Endodermal cell (in vitro differentiated cells): ENCODE data around the gene BAZ2A. TPM values are rescaled to one million over a fixed set of nuclear protein-coding genes. Genes with fewer than 3 reads are reported as not detected.

ENCODE experiments used
- DNase-seq: peaks from one replicate; pipeline ENCODE4 v3.0.0-alpha.2; 2017
- H3K27ac ChIP-seq: 2 replicates; pipeline ENCODE4 v1.5.1; 2013; ENCODE audit warnings: mild to moderate bottlenecking, low read depth, low read length, moderate library complexity
- H3K27me3 ChIP-seq: 2 replicates; pipeline ENCODE4 v1.6.1; 2013; ENCODE audit warnings: mild to moderate bottlenecking, low read length, moderate library complexity; ENCODE audit not compliant: insufficient read depth, control insufficient read depth, poor library complexity, severe bottlenecking
- H3K36me3 ChIP-seq: 2 replicates; pipeline ENCODE4 v1.7.0; 2013; ENCODE audit warnings: mild to moderate bottlenecking, low read length, moderate library complexity; ENCODE audit not compliant: control insufficient read depth, insufficient read depth
- H3K4me1 ChIP-seq: one replicate; pipeline ENCODE4 v1.7.0; 2013; ENCODE audit warnings: low read length; ENCODE audit not compliant: control insufficient read depth, insufficient read depth
- H3K4me3 ChIP-seq: 2 replicates; pipeline ENCODE4 v1.5.1; 2013; ENCODE audit warnings: mild to moderate bottlenecking, low read length, moderate library complexity
- H3K9ac ChIP-seq: 2 replicates; pipeline ENCODE4 v1.6.1; 2013; ENCODE audit warnings: mild to moderate bottlenecking, low read length, moderate library complexity; ENCODE audit not compliant: poor library complexity, severe bottlenecking; ENCODE audit errors: extremely low read depth
- H3K9me3 ChIP-seq: 2 replicates; pipeline ENCODE4 v1.6.1; 2013; ENCODE audit warnings: mild to moderate bottlenecking, low read length, moderate library complexity; ENCODE audit not compliant: control insufficient read depth
- H3K27ac Mint-ChIP-seq: 2 replicates; pipeline ENCODE4 v1.8.0; 2020; ENCODE audit warnings: mixed read lengths
- H3K27me3 Mint-ChIP-seq: 2 replicates; pipeline ENCODE4 v1.8.0; 2021; ENCODE audit warnings: mild to moderate bottlenecking, mixed read lengths; ENCODE audit not compliant: insufficient read depth
- H3K36me3 Mint-ChIP-seq: 2 replicates; pipeline ENCODE4 v1.8.0; 2020; ENCODE audit warnings: low read depth, mixed read lengths
- H3K4me1 Mint-ChIP-seq: 2 replicates; pipeline ENCODE4 v1.8.0; 2020; ENCODE audit warnings: mixed read lengths
- H3K4me3 Mint-ChIP-seq: 2 replicates; pipeline ENCODE4 v1.8.0; 2020; ENCODE audit warnings: mild to moderate bottlenecking, moderate library complexity, mixed read lengths
- H3K9me3 Mint-ChIP-seq: 2 replicates; pipeline ENCODE4 v1.8.0; 2020; ENCODE audit warnings: mild to moderate bottlenecking, mixed read lengths
- CTCF ChIP-seq: fragments of 200-600 bp; sonication (generic); conservative IDR thresholded peaks from 2 replicates; pipeline ENCODE4 v1.5.0; 2021; ENCODE audit warnings: antibody characterized with exemption, mild to moderate bottlenecking
- WGBS, 2 experiments: methylation state at CpG; one replicate each; pipeline versions ENCODE4 v1.1.5 to v1.1.7; 2013; ENCODE audit warnings: missing lambda C conversion rate in 2 of 2, mixed read lengths in 1 of 2; ENCODE audit not compliant: insufficient coverage in 1 of 2, insufficient read length in 1 of 2; 5-methylcytosine and 5-hydroxymethylcytosine counted together
- total RNA-seq, 2 donors: library from RNA; stranded (reverse); fragmentation: NEBNext Ultra II Directional in 1 of 2; extraction: Animal tissue kit (Norgen Biotek cat#: 25700) in 1 of 2; gene quantifications; 2 replicates in 1 of 2; 3 replicates in 1 of 2; pipeline ENCODE4 v1.2.1, GENCODE V29; 2021

The BAZ2A gene
- total RNA-seq, 2 donors from 2014 or later = 125 to 137 TPM

GRCh38 chr12:56635806-56636674, 5.9 kb upstream of the BAZ2A start:
- Mint-ChIP-seq H3K36me3 (peaks cover 34% of the 10 kb centered on the region), H3K4me3 (peak overlapping the region; percentile 92), H3K4me1 (peaks cover 45% of the 10 kb centered on the region), H3K27ac (peak overlapping the region; percentile 100), H3K9me3 (no peaks in the 10 kb centered on the region), H3K27me3 (no peaks in the 10 kb centered on the region)
- no peaks in the 10 kb centered on the region for H3K27me3 ChIP-seq
- H3K9ac ChIP-seq = peak overlapping the region; percentile 70
- peak overlapping the region; percentile 98 for H3K4me3 ChIP-seq
- H3K27ac ChIP-seq = peak overlapping the region; percentile 89
- H3K4me1 ChIP-seq = peaks cover 10% of the 10 kb centered on the region
- peak; percentile 97 for DNase-seq
- H3K36me3 ChIP-seq = peaks cover 37% of the 10 kb centered on the region
- WGBS, 2 experiments = 3 to 5% methylated on average over 16 to 20 of the region's 20 CpGs
- H3K9me3 ChIP-seq = no peaks in the 10 kb centered on the region
- TF ChIP-seq CTCF = no peak

DNA sequence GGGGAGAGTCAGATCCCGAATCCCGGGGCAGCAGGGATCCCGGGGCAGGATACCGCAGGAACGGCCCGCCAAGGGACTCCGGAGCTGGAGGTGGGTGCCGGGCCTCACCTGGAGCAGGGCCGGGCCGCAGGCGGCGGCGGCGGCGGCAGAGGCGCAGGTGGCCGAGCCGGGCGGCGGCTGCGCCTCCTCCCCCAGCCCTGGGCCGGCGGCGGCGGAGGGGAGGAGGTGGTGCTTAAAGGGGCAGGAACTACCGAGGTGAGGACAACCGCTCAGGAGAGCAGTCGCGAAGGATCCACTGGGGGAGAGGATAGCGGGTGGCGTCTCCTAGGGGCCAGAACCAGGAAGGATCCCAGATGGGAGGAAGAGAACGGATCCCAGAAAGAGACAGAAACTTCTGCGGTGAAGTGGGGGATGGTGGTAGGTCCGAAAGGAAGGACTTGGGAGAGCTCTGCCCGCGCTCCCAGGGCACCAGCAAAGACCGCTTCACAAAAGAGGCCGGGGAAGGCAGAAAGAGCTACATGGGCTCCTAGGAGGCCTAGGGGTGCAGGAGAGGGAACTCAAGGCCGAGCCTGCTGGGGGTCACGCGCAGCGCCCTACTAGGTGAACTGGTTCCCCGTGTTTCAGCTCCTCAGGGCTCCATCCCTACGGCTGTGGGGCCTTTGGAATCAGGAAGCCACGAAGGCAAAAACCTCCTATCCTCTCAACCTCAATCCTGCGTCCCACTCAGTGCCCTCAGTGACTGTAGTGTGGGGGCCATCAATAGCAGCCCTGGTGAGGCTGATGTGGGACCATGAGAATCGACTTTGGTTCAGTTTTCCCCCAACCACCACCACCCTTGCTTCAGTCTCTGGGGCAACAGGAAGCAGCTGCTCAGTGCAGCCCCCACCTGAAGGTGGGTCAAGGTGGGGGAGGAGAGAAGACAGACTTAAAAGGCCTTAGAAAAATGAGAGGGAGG, 5.0 kb upstream of the BAZ2A start:
- no peaks in the 10 kb centered on the region for H3K9me3 Mint-ChIP-seq

More for the DNA sequence above, 5.0 kb upstream of the BAZ2A start:
- Histone ChIP-seq H3K4me1 (peaks cover 10% of the 10 kb centered on the region), H3K36me3 (peaks cover 30% of the 10 kb centered on the region), H3K27ac (peak overlapping the region; percentile 66), H3K9me3 (no peaks in the 10 kb centered on the region), H3K9ac (peak overlapping the region; percentile 70), H3K4me3 (peak overlapping the region; percentile 98), H3K27me3 (no peaks in the 10 kb centered on the region)
- H3K27me3 Mint-ChIP-seq = no peaks in the 10 kb centered on the region
- peak; percentile 95 for DNase-seq
- H3K4me3 Mint-ChIP-seq = peak overlapping the region; percentile 92
- H3K36me3 Mint-ChIP-seq = peaks cover 28% of the 10 kb centered on the region
- TF ChIP-seq CTCF = peak; percentile 66
- H3K27ac Mint-ChIP-seq = peak overlapping the region; percentile 100
- WGBS, 2 experiments = 0 to 2% methylated on average over 6 to 47 of the region's 47 CpGs
- peaks cover 50% of the 10 kb centered on the region for H3K4me1 Mint-ChIP-seq
